HCT116 (cell line): ENCODE results near the gene SMG6. TPM values are rescaled to one million over a fixed set of nuclear protein-coding genes. Genes with fewer than 3 reads are reported as not detected.

Experiments
- ATAC-seq: fragments of 200-7000 bp; cut with Tn5 transposase; 2 replicates; pipeline ENCODE4 v1.9.1; 2020; ENCODE audit warnings: mild to moderate bottlenecking, moderate library complexity
- BruUV-seq: library from RNA; stranded (reverse); fragments of 400-500 nt; replicated peaks from 2 replicates; lab custom pipeline; 2021; lab: Mats Ljungman, UMichigan
- CTCF ChIA-PET: fragments of 300-600 bp; sonication (Branson Sonifier 250); formaldehyde crosslinking; loops from one replicate; lab custom pipeline; 2021; ENCODE audit warnings: antibody characterized with exemption; lab: Charles Lee
- POLR2A ChIA-PET: fragments of 300-600, 350-600 bp; sonication (Branson Sonifier 250); formaldehyde crosslinking; loops from one replicate; lab custom pipeline; 2021; ENCODE audit warnings: antibody characterized with exemption; lab: Charles Lee
- RAD21 ChIA-PET, 2 experiments: fragments of 300-600 bp; sonication (Branson Sonifier 250); formaldehyde crosslinking; loops; one replicate each; lab custom pipeline; 2023; ENCODE audit warnings: low total read pairs in 2 of 2; ENCODE audit not compliant: uncharacterized antibody in 2 of 2, unreplicated experiment in 2 of 2, low non-redundant PET in 1 of 2; lab: Charles Lee
- DNase-seq: peaks from one replicate; pipeline ENCODE4 v3.0.0-alpha.2; 2010; ENCODE audit warnings: low read depth, low spot score
- H2AFZ ChIP-seq: fragments of 200-600 bp; shearing (Covaris generic), sonication (generic); 2 replicates; pipeline ENCODE4 v1.6.1; 2017; ENCODE audit warnings: low read depth, mixed run types, mixed read lengths, antibody characterized with exemption, low read length; ENCODE audit not compliant: poor library complexity, severe bottlenecking
- H3K27ac ChIP-seq: 2 replicates; pipeline ENCODE4 v1.5.1; 2012; ENCODE audit warnings: low read depth, low read length
- H3K27me3 ChIP-seq: fragments of 200-600 bp; sonication (generic); 2 replicates; pipeline ENCODE4 v1.6.1; 2016; ENCODE audit warnings: mixed run types, low read length, mixed read lengths; ENCODE audit not compliant: insufficient read depth
- H3K36me3 ChIP-seq, 2 experiments: fragments of 200-500 bp in 1 of 2; fragments of 200-600 bp in 1 of 2; sonication (Bioruptor generic) in 1 of 2; sonication (generic) in 1 of 2; 2 replicates each; pipeline versions ENCODE4 v1.5.1 to v1.6.1; 2014 to 2016; ENCODE audit warnings: low read length in 2 of 2, inconsistent platforms in 1 of 2, mixed read lengths in 1 of 2, mixed run types in 1 of 2; ENCODE audit not compliant: insufficient read depth in 2 of 2, control insufficient read depth in 1 of 2
- H3K4me1 ChIP-seq, 2 experiments: fragments of 200-600 bp in 1 of 2; sonication (generic) in 1 of 2; 2 replicates each; pipeline versions ENCODE4 v1.5.1 to v1.6.1; 2012 to 2017; ENCODE audit warnings: low read length in 2 of 2, inconsistent platforms in 1 of 2, mild to moderate bottlenecking in 1 of 2, mixed read lengths in 1 of 2, mixed run types in 1 of 2, moderate library complexity in 1 of 2; ENCODE audit not compliant: insufficient read depth in 2 of 2, control insufficient read depth in 1 of 2
- H3K4me2 ChIP-seq: fragments of 200-600 bp; sonication (generic); 2 replicates; pipeline ENCODE4 v1.6.1; 2017; ENCODE audit warnings: mixed run types, low read length, mixed read lengths
- H3K4me3 ChIP-seq, 2 experiments: fragments of 200-600 bp in 1 of 2; sonication (generic) in 1 of 2; replicated peaks in 1 of 2; 2 replicates each; pipeline ENCODE4 v1.5.1; 2011 to 2016; ENCODE audit warnings: low read length in 2 of 2, control low read depth in 1 of 2, low read depth in 1 of 2, mild to moderate bottlenecking in 1 of 2, mixed read lengths in 1 of 2, mixed run types in 1 of 2
- H3K79me2 ChIP-seq: fragments of 200-600 bp; sonication (generic); 2 replicates; pipeline ENCODE4 v1.6.1; 2017; ENCODE audit warnings: mild to moderate bottlenecking, mixed run types, low read length, moderate library complexity, mixed read lengths; ENCODE audit not compliant: insufficient read depth
- H3K9ac ChIP-seq: fragments of 200-600 bp; sonication (generic); 2 replicates; pipeline ENCODE4 v1.6.1; 2016; ENCODE audit warnings: low read length, mixed read lengths
- H3K9me2 ChIP-seq: fragments of 200-600 bp; sonication (generic), shearing (Covaris generic); 2 replicates; pipeline ENCODE4 v1.6.1; 2017; ENCODE audit warnings: mixed run types, mild to moderate bottlenecking, moderate library complexity; ENCODE audit not compliant: insufficient read depth
- H3K9me3 ChIP-seq, 2 experiments: fragments of 200-500 bp in 1 of 2; fragments of 200-600 bp in 1 of 2; sonication (Bioruptor generic) in 1 of 2; sonication (generic) in 1 of 2; 2 replicates each; pipeline ENCODE4 v1.6.1; 2014 to 2017; ENCODE audit warnings: low read length in 2 of 2, mixed read lengths in 2 of 2, inconsistent platforms in 1 of 2, low read depth in 1 of 2, mild to moderate bottlenecking in 1 of 2, mixed run types in 1 of 2, moderate library complexity in 1 of 2; ENCODE audit not compliant: control insufficient read depth in 1 of 2, insufficient read depth in 1 of 2
- H4K20me1 ChIP-seq: fragments of 200-600 bp; sonication (generic), shearing (Covaris generic); 2 replicates; pipeline ENCODE4 v1.6.1; 2017; ENCODE audit warnings: mixed run types, mild to moderate bottlenecking, moderate library complexity; ENCODE audit not compliant: insufficient read depth
- ATF3 ChIP-seq: IDR thresholded peaks from 2 replicates; pipeline ENCODE4 v1.6.1; 2012
- CEBPB ChIP-seq: IDR thresholded peaks from 2 replicates; pipeline ENCODE4 v1.6.1; 2012; ENCODE audit warnings: low read depth
- CTCF ChIP-seq, 3 experiments: fragments of 200-600 bp in 1 of 3; sonication (generic) in 1 of 3; IDR thresholded peaks in 2 of 3; conservative IDR thresholded peaks in 1 of 3; 2 replicates each; pipeline ENCODE4 v1.5.1; 2012 to 2017; ENCODE audit warnings: low read depth in 2 of 3, low read length in 2 of 3, antibody characterized with exemption in 1 of 3, borderline replicate concordance in 1 of 3, control low read depth in 1 of 3, mild to moderate bottlenecking in 1 of 3, mixed read lengths in 1 of 3, mixed run types in 1 of 3, moderate library complexity in 1 of 3; ENCODE audit not compliant: insufficient read depth in 1 of 3
- EGR1 ChIP-seq: IDR thresholded peaks from 2 replicates; pipeline ENCODE4 v1.6.1; 2012; ENCODE audit warnings: low read depth
- ELF1 ChIP-seq: IDR thresholded peaks from 2 replicates; pipeline ENCODE4 v1.6.1; 2012; ENCODE audit warnings: low read depth, borderline replicate concordance
- EZH2 ChIP-seq: fragments of 200-600 bp; sonication (generic); IDR thresholded peaks from 2 replicates; pipeline ENCODE4 v1.6.1; 2017; ENCODE audit warnings: antibody characterized with exemption, mixed run types
- EZH2phosphoT487 ChIP-seq: fragments of 200-600 bp; IDR thresholded peaks from 2 replicates; pipeline ENCODE4 v1.6.1; 2018; ENCODE audit warnings: antibody characterized with exemption, borderline replicate concordance
- FOSL1 ChIP-seq: IDR thresholded peaks from 2 replicates; pipeline ENCODE4 v1.6.1; 2012; ENCODE audit warnings: low read depth
- JUND ChIP-seq: IDR thresholded peaks from 2 replicates; pipeline ENCODE4 v1.6.1; 2012
- MAX ChIP-seq: IDR thresholded peaks from 2 replicates; pipeline ENCODE4 v1.6.1; 2012
- POLR2A ChIP-seq: IDR thresholded peaks from 2 replicates; pipeline ENCODE4 v1.7.0; 2011; ENCODE audit warnings: borderline replicate concordance; ENCODE audit not compliant: insufficient read depth, insufficient read length; ENCODE audit errors: extremely low read depth
- RAD21 ChIP-seq: IDR thresholded peaks from 2 replicates; pipeline ENCODE4 v1.6.1; 2012; ENCODE audit warnings: low read depth, mild to moderate bottlenecking
- REST ChIP-seq: IDR thresholded peaks from 2 replicates; pipeline ENCODE4 v1.6.1; 2012; ENCODE audit warnings: low read depth
- SIN3A ChIP-seq: IDR thresholded peaks from 2 replicates; pipeline ENCODE4 v1.6.1; 2012; ENCODE audit warnings: low read depth
- SP1 ChIP-seq: IDR thresholded peaks from 2 replicates; pipeline ENCODE4 v1.6.1; 2012; ENCODE audit warnings: low read depth
- TCF7L2 ChIP-seq: IDR thresholded peaks from 2 replicates; pipeline ENCODE4 v1.7.0; 2011; ENCODE audit warnings: borderline replicate concordance, inconsistent platforms; ENCODE audit not compliant: insufficient read depth, insufficient read length; ENCODE audit errors: extremely low read depth
- ZBTB33 ChIP-seq: IDR thresholded peaks from 2 replicates; pipeline ENCODE4 v1.6.1; 2011; ENCODE audit warnings: mild to moderate bottlenecking, low read length, moderate library complexity; ENCODE audit not compliant: insufficient replicate concordance; ENCODE audit errors: extremely low read depth
- ZFX ChIP-seq: fragments of 450-650 bp; IDR thresholded peaks from 2 replicates; pipeline ENCODE4 v1.6.1; 2017
- intact Hi-C: fragments of 100-400 bp; cut with micrococcal nuclease; formaldehyde crosslinking; loops from 2 replicates; pipeline ENCODE4 v1.10.0; 2022
- total RNA-seq: library from RNA; stranded (reverse); gene quantifications from one replicate; pipeline ENCODE4 v1.2.1, GENCODE V29; 2021; ENCODE audit not compliant: unreplicated experiment

Gene SMG6
- total RNA-seq, 1 experiment from 2014 or later: 23.1 TPM

DNA sequence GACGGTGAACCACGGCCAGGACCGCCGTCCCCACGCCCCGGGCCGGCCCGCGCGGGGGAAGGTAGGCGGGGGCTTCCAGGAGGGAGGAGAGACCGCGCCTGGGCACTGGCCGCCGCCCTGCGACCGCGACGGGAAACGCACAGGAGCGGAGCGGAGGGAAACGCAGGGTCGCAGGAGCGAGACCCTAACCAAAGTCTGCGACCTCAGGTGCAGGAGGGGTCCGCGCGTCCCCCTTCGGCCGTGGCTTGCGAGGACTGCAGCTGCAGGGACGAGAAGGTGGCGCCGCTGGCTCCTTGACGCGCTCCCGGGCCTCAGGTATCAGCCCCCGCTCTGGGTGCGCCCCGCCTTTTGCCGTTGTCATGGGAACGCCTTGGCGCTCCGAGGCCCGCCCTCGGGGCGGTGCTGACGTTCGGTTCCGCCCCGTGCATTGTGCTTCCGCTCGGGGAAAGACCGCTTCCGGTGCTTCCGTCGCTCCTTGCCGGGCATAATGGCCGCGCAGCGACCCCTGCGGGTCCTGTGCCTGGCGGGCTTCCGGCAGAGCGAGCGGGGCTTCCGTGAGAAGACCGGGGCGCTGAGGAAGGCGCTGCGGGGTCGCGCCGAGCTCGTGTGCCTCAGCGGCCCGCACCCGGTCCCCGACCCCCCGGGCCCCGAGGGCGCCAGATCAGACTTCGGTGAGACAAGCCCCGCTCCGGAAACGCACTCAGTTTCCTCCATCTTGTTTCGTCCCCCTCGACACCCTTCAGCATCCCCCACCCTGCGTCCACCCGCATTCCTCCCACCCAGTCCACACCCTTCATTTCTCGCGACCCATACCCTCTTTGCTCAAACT is 261.8 kb downstream of the SMG6 start, which contains the start of gene OVCA2:
OVCA2 (plus strand) TSS at position 462 of the 829 bp plus-strand sequence; CDS start at position 488, 26 bp downstream.
- intact Hi-C loops: loop anchor here (1.0 kb wide), 1 partner anchor 11 kb away; the partner anchor contains the start of gene DPH1
- Histone ChIP-seq H4K20me1 (no peaks in the 10 kb centered on the region), H3K4me3 (peak within 1 kb of the TSS; percentile 94 to 96), H3K9me2 (no peaks in the 10 kb centered on the region), H3K9me3 (no peaks in the 10 kb centered on the region), H3K27ac (peak within 1 kb of the TSS; percentile 83), H3K79me2 (peaks cover 20% of the 10 kb centered on the region; the same call in 1 of the 2 replicates), H3K9ac (peak within 1 kb of the TSS; percentile 91), H3K27me3 (no peaks in the 10 kb centered on the region), H3K4me1 (peaks cover 17 to 36% of the 10 kb centered on the region in 2 experiments), H3K4me2 (peak within 1 kb of the TSS; percentile 93), H2AFZ (no peak within 1 kb of the TSS), H3K36me3 (peaks cover 0 to 3% of the 10 kb centered on the region in 2 experiments; a peak in 1 of 4 replicates)
- DNase-seq: peak; percentile 90
- POLR2A ChIA-PET: interaction anchor here (0.9 kb wide), 1 partner anchor 12 kb away, joined by 4 read pairs; the partner anchor contains the start of gene DPH1
- ATAC-seq: peak; percentile 86
- RAD21 ChIA-PET: no interaction called here
- BruUV-seq: no TSS peak
- CTCF ChIA-PET: no interaction called here
- TF ChIP-seq MAX (peak; percentile 40; the same call in 1 of the 2 replicates), JUND (no peak), EGR1 (peak; percentile 84), POLR2A (peak; percentile 26), SP1 (peak; percentile 79), ZBTB33 (no peak), ZFX (no peak), RAD21 (peak; percentile 56), CTCF (IDR thresholded peaks at IDR 0.05 in 2 of 3, conservative IDR thresholded peaks at IDR 0.05 in 1 of 3; ENCODE audit: borderline replicate concordance in 1 of 3, insufficient read depth in 1 of 3, low read depth in 2 of 3, low read length in 2 of 3) (peak; percentile 8 to 49 (median 30); a peak in 3 of 6 replicates), EZH2 (no peak), EZH2phosphoT487 (no peak), ELF1 (no peak; the same call in 1 of the 2 replicates), SIN3A (peak; percentile 50; the same call in 1 of the 2 replicates), FOSL1 (no peak), REST (no peak), TCF7L2 (no peak), ATF3 (no peak), CEBPB (no peak)
